Globus pallidus (tissue), 1 donor: ENCODE data around the gene ITPR2.
"Not testable (repeated sequence)": the region's sequence is repeated elsewhere in the genome, so short reads cannot be mapped to it uniquely, and the experiment has no call there.

Experiments used
- DNase-seq: peaks from one replicate; pipeline ENCODE4 v3.0.0-alpha.2; 2015; ENCODE audit warnings: low spot score

The ITPR2 gene

GRCh38 chr12:26338586-26339572 lies 494.1 kb downstream of the ITPR2 start:
- peak; percentile 95 for DNase-seq

GRCh38 chr12:26335651-26336050 lies 497.3 kb downstream of the ITPR2 start:
- no peak for DNase-seq

GRCh38 chr12:26334621-26335124 lies 498.3 kb downstream of the ITPR2 start:
- DNase-seq = peak; percentile 66

- DNase-seq = no peak
Observed at GRCh38 chr12:26331960-26332359, 501.0 kb downstream of the ITPR2 start.

- DNase-seq = no peak
Observed at GRCh38 chr12:26331136-26331535, 501.9 kb downstream of the ITPR2 start.

GRCh38 chr12:26327975-26328644 lies 504.9 kb downstream of the ITPR2 start:
- peak; percentile 53 for DNase-seq

- DNase-seq = no peak
Observed at GRCh38 chr12:26323673-26324072, 509.3 kb downstream of the ITPR2 start.

- no peak for DNase-seq
Observed at GRCh38 chr12:26319511-26319910, 513.5 kb downstream of the ITPR2 start.

GRCh38 chr12:26318661-26319068 lies 514.3 kb downstream of the ITPR2 start:
- DNase-seq = no peak

- DNase-seq = no peak
Observed at GRCh38 chr12:26317942-26318575, 514.9 kb downstream of the ITPR2 start.

GRCh38 chr12:26314103-26314502 lies 518.9 kb downstream of the ITPR2 start:
- not testable (repeated sequence) for DNase-seq

- DNase-seq = not testable (repeated sequence)
Observed at GRCh38 chr12:26310489-26310888, 522.5 kb downstream of the ITPR2 start.

- no peak for DNase-seq
Observed at GRCh38 chr12:26309634-26310033, 523.4 kb downstream of the ITPR2 start.

GRCh38 chr12:26304273-26304672 lies 528.7 kb downstream of the ITPR2 start:
- DNase-seq = no peak

GRCh38 chr12:26303418-26303817 lies 529.6 kb downstream of the ITPR2 start:
- no peak for DNase-seq

GRCh38 chr12:26302776-26303175 lies 530.2 kb downstream of the ITPR2 start:
- DNase-seq = no peak

GRCh38 chr12:26299751-26300150 lies 533.2 kb downstream of the ITPR2 start:
- DNase-seq = no peak

- peak; percentile 63 for DNase-seq
Observed at GRCh38 chr12:26298785-26299621, 534.0 kb downstream of the ITPR2 start.

- no peak for DNase-seq
Observed at GRCh38 chr12:26297396-26298070, 535.5 kb downstream of the ITPR2 start.

GRCh38 chr12:26295001-26295400 lies 538.0 kb downstream of the ITPR2 start:
- no peak for DNase-seq

- DNase-seq = no peak
Observed at GRCh38 chr12:26293612-26294011, 539.4 kb downstream of the ITPR2 start.
